ENCODE measurements around the gene EFNB2.

Gene EFNB2

DNA sequence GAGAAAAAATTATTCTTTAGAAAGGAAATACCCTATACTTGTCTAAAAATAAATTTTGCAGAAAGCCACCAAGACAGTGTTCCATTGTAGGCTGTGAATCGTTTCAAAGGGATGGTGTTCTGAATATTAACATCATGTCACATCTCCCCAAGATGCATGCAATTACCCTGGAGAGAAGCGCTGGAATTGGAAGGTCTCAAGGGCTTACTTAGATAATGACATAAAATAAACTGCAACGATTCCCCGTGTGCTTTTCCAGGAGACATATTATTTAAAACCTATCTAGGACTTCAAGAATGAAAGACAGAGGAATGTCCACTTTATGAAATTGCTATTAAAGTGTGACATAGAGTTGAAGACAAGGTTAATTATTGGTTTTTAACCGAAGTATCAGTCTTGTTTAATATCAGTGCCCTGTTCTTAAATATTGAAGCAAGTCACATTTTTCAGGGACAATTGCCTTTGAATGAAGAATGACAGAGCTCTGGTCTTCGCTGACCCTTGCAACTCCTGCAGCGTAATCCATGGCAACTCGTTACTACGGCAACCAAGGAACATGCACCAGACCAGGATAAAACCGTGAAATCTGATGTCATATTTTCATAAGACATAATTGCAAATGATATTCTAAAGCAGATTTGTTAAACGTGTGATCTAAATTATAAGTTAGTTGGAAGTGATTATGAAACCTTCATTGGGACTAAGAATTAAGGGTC lies 91.7 kb downstream of the EFNB2 start:
- DNase-seq, result no peak

DNA sequence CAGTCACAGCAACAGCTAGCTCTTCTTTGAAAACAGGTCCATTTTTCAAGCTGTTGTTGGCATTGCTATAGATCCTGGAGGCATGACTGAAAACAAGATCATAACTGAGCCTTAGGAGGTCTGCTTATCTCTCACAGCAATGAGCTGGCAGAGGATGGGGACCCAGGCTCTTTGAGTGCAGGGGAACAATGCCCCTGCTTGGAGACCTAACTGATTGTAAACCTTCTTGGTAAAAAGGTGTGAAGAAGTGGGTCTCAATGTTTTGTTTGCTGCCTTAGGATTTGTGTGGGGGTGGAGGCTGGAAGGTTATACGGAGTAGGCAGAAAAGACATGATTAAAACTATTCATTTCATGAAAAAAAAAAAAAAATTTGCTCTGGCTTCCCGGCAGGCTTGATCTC lies 94.6 kb downstream of the EFNB2 start:
- no peak for DNase-seq

All from fibroblast of skin of back (primary cell).